K562 (cell line): Measurements from ENCODE around the gene SLC25A45. TPM values are rescaled to one million over a fixed set of nuclear protein-coding genes. Genes with fewer than 3 reads are reported as not detected.

Experiments
- CC2D1A ChIP-seq: fragments of 450-650 bp; IDR thresholded peaks from 2 replicates; pipeline ENCODE4 v1.6.1; 2017; ENCODE audit warnings: mild to moderate bottlenecking
- CTBP1 ChIP-seq: fragments of 450-650 bp; IDR thresholded peaks from 2 replicates; pipeline ENCODE4 v1.6.1; 2016; ENCODE audit warnings: borderline replicate concordance
- DMBX1 ChIP-seq: fragments of 250-450 bp; sonication (Bioruptor Pico); IDR thresholded peaks from 2 replicates; pipeline ENCODE4 v1.8.0; 2022; ENCODE audit warnings: inconsistent platforms, mild to moderate bottlenecking, moderate library complexity, borderline replicate concordance
- DNMT1 ChIP-seq: fragments of 450-650 bp; IDR thresholded peaks from 2 replicates; pipeline ENCODE4 v1.6.1; 2016; ENCODE audit warnings: antibody characterized with exemption, mild to moderate bottlenecking
- E2F3 ChIP-seq: fragments of 250-450 bp; sonication (Bioruptor Pico); IDR thresholded peaks from 2 replicates; pipeline ENCODE4 v1.4.0; 2020; ENCODE audit warnings: mild to moderate bottlenecking
- HLTF ChIP-seq: fragments of 450-650 bp; IDR thresholded peaks from 2 replicates; pipeline ENCODE4 v1.6.1; 2016
- MAZ ChIP-seq, 2 experiments: fragments of 450-650 bp in 1 of 2; sonication (generic) in 1 of 2; formaldehyde crosslinking; IDR thresholded peaks in 1 of 2; conservative IDR thresholded peaks in 1 of 2; 2 replicates each; pipeline versions ENCODE4 v1.4.0 to v1.5.0; 2020; ENCODE audit warnings: mild to moderate bottlenecking in 1 of 2, missing genetic modification reagents in 1 of 2
- NONO ChIP-seq, 2 experiments: fragments of 200-400 bp in 1 of 2; fragments of 450-650 bp in 1 of 2; formaldehyde crosslinking in 1 of 2; IDR thresholded peaks; 2 replicates each; pipeline ENCODE4 v1.6.1; 2017; ENCODE audit warnings: low read depth in 2 of 2, mild to moderate bottlenecking in 2 of 2, moderate library complexity in 2 of 2, low read length in 1 of 2
- PRMT5 ChIP-seq: sonication (generic); formaldehyde crosslinking; IDR thresholded peaks from 2 replicates; pipeline ENCODE4 v1.5.0; 2020; ENCODE audit warnings: missing genetic modification reagents
- RAD51 ChIP-seq: fragments of 450-650 bp; IDR thresholded peaks from 2 replicates; pipeline ENCODE4 v1.7.1; 2016; ENCODE audit warnings: low read depth, mild to moderate bottlenecking, borderline replicate concordance
- RBM14 ChIP-seq: fragments of 200-400 bp; formaldehyde crosslinking; IDR thresholded peaks from 2 replicates; pipeline ENCODE4 v1.6.1; 2018; ENCODE audit warnings: low read depth, mild to moderate bottlenecking, low read length, moderate library complexity, borderline replicate concordance; ENCODE audit not compliant: insufficient read depth
- RFX1 ChIP-seq: fragments of 450-650 bp; IDR thresholded peaks from 2 replicates; pipeline ENCODE4 v1.6.1; 2016; ENCODE audit warnings: mild to moderate bottlenecking, moderate library complexity
- RFX7 ChIP-seq: fragments of 250-450 bp; sonication (Bioruptor Pico); IDR thresholded peaks from 2 replicates; pipeline ENCODE4 v1.5.1; 2021; ENCODE audit warnings: mild to moderate bottlenecking
- RUNX1 ChIP-seq: sonication (generic); IDR thresholded peaks from 2 replicates; pipeline ENCODE4 v1.6.1; 2016; ENCODE audit warnings: antibody characterized with exemption, low read depth
- SLC30A9 ChIP-seq: fragments of 250-450 bp; sonication (Bioruptor Pico); IDR thresholded peaks from 2 replicates; pipeline ENCODE4 v1.8.0; 2022; ENCODE audit warnings: mild to moderate bottlenecking, moderate library complexity
- STAG1 ChIP-seq: sonication (generic); formaldehyde crosslinking; IDR thresholded peaks from 2 replicates; pipeline ENCODE4 v1.5.0; 2020; ENCODE audit warnings: missing genetic modification reagents, borderline replicate concordance
- TRIM24 ChIP-seq, 2 experiments: fragments of 450-650 bp; IDR thresholded peaks; 2 replicates each; pipeline ENCODE4 v1.6.1; 2016
- TRIM28 ChIP-seq: fragments of 450-650 bp; IDR thresholded peaks from 2 replicates; pipeline ENCODE4 v1.6.1; 2017
- ZFP1 ChIP-seq: fragments of 450-650 bp; formaldehyde crosslinking; IDR thresholded peaks from 2 replicates; pipeline ENCODE4 v1.4.0; 2020; ENCODE audit warnings: mild to moderate bottlenecking, mixed read lengths
- ZNF143 ChIP-seq: sonication (generic); formaldehyde crosslinking; IDR thresholded peaks from 2 replicates; pipeline ENCODE4 v1.9.0; 2022; ENCODE audit warnings: mild to moderate bottlenecking, missing genetic modification reagents
- ZNF224 ChIP-seq: sonication (generic); formaldehyde crosslinking; IDR thresholded peaks from 2 replicates; pipeline ENCODE4 v1.8.0; 2022; ENCODE audit warnings: mild to moderate bottlenecking, missing genetic modification reagents
- ZNF316 ChIP-seq: fragments of 450-650 bp; IDR thresholded peaks from 2 replicates; pipeline ENCODE4 v1.6.1; 2016
- ZNF347 ChIP-seq: fragments of 450-650 bp; formaldehyde crosslinking; IDR thresholded peaks from 2 replicates; pipeline ENCODE4 v1.4.0; 2020; ENCODE audit warnings: low read depth, mild to moderate bottlenecking, moderate library complexity
- ZNF408 ChIP-seq: fragments of 250-450 bp; sonication (Bioruptor Pico); IDR thresholded peaks from 2 replicates; pipeline ENCODE4 v1.4.0; 2020; ENCODE audit warnings: low read depth, mild to moderate bottlenecking, moderate library complexity
- ZNF79 ChIP-seq: fragments of 250-450 bp; sonication (Bioruptor Pico); IDR thresholded peaks from 2 replicates; pipeline ENCODE4 v1.4.0; 2020; ENCODE audit warnings: low read depth, mild to moderate bottlenecking, moderate library complexity
- polyA plus RNA-seq, 8 experiments: library from polyadenylated mRNA; depleted of rRNA in 4 of 8; stranded (reverse) in 5 of 8; unstranded in 3 of 8; fragments of >200 nt; fragmentation: Nextera tagmentation in 2 of 8; fragmentation: Illumina TruSeq in 1 of 8; extraction: Ambion mirVana in 2 of 8; extraction: Trizol in 1 of 8; gene quantifications; 2 replicates each; pipeline versions ENCODE4 v1.2.1 to v1.2.3, GENCODE V29; 2011 to 2014; ENCODE audit warnings: inconsistent platforms in 1 of 8, missing spikeins in 1 of 8
- total RNA-seq, 7 experiments: library from RNA; depleted of rRNA in 6 of 7; stranded (reverse); fragments of >200 nt in 6 of 7; fragmentation: Illumina TruSeq in 2 of 7; extraction: Trizol in 2 of 7; gene quantifications; 2 replicates each; pipeline versions ENCODE4 v1.2.1 to v1.2.3, GENCODE V29; 2011 to 2021; ENCODE audit warnings: low replicate concordance in 1 of 7
- TF ChIP-seq, protein P1 (sequence below): sonication (generic); formaldehyde crosslinking; IDR thresholded peaks from 2 replicates; pipeline ENCODE4 v1.8.0; 2022; ENCODE audit warnings: mild to moderate bottlenecking, missing genetic modification reagents
- TF ChIP-seq, protein P2 (sequence below): sonication (generic); formaldehyde crosslinking; IDR thresholded peaks from 2 replicates; pipeline ENCODE4 v1.8.0; 2022; ENCODE audit warnings: mild to moderate bottlenecking, low read depth, missing genetic modification reagents
- TF ChIP-seq, protein P3 (sequence below), 2 experiments: fragments of 200-800 bp in 1 of 2; sonication (Bioruptor generic) in 1 of 2; sonication (generic) in 1 of 2; formaldehyde crosslinking in 1 of 2; IDR thresholded peaks in 1 of 2; conservative IDR thresholded peaks in 1 of 2; 2 replicates each; pipeline versions ENCODE4 v1.5.0 to v1.6.1; 2016 to 2020; ENCODE audit warnings: missing compliant biosample characterization in 1 of 2, missing genetic modification characterization in 1 of 2, missing genetic modification reagents in 1 of 2

Gene SLC25A45
- total and polyA plus RNA-seq, 9 of the 15 experiments (the other 6 are each of a cell fraction or from before 2014, with no cell fraction given) = 0.15 to 2.3 (median 0.68) TPM

DNA sequence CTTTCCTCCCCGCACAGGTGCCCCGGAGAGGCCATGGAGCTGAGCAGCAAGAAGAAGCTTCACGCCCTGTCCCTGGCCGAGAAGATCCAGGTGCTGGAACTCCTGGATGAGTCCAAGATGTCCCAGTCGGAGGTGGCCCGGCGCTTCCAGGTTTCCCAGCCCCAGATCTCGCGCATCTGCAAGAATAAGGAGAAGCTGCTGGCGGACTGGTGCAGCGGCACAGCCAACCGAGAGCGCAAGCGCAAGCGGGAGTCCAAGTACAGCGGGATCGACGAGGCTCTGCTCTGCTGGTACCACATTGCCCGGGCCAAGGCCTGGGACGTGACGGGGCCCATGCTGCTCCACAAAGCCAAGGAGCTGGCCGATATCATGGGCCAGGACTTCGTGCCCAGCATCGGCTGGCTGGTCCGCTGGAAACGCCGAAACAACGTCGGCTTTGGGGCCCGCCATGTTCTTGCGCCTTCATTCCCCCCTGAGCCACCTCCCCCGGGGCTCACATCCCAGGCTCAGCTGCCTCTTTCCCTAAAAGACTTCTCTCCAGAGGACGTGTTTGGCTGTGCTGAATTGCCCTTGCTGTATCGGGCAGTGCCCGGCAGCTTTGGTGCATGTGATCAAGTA is 26.6 kb downstream of the SLC25A45 start (continued):
- TF ChIP-seq DMBX1 = no peak
- TF ChIP-seq HLTF = no peak
- TF ChIP-seq ZNF224 (CRISPR knock-in tag) = no peak
- TF ChIP-seq TRIM28 = no peak
- TF ChIP-seq ZFP1 (CRISPR knock-in tag) = no peak
- TF ChIP-seq ZNF143 (CRISPR knock-in tag) = no peak
- 0 out of 2 replicates have a peak, but pooled peaks have one; percentile 37 for TF ChIP-seq RBM14
- TF ChIP-seq ZNF347 (CRISPR knock-in tag) = no peak
- no peak for TF ChIP-seq ZNF79 (CRISPR knock-in tag)
- peak; percentile 31; the same call in 1 of the 2 replicates for TF ChIP-seq CTBP1
- no peak for TF ChIP-seq RFX7 (CRISPR knock-in tag)
- no peak for TF ChIP-seq NONO (IDR thresholded peaks at IDR 0.05; ENCODE audit: low read depth in 2 of 2, low read length in 1 of 2)
- TF ChIP-seq DNMT1 = no peak
- TF ChIP-seq MAZ (CRISPR knock-in tag; conservative IDR thresholded peaks at IDR 0.05 in 1 of 2, IDR thresholded peaks at IDR 0.05 in 1 of 2) = peak in 1 of 2 experiments; percentile 21; a peak in 1 of 4 replicates
- no peak for TF ChIP-seq RFX1
- TF ChIP-seq ZNF316 = no peak
- no peak for TF ChIP-seq ZNF408 (CRISPR knock-in tag)
- no peak for TF ChIP-seq SLC30A9 (CRISPR knock-in tag)
- TF ChIP-seq, protein P1, sequence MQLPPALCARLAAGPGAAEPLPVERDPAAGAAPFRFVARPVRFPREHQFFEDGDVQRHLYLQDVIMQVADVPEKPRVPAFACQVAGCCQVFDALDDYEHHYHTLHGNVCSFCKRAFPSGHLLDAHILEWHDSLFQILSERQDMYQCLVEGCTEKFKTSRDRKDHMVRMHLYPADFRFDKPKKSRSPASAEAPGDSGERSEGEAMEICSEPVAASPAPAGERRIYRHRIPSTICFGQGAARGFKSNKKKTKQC (CRISPR knock-in tag) = 0 out of 2 replicates have a peak, but pooled peaks have one; percentile 51
- TF ChIP-seq, protein P2, sequence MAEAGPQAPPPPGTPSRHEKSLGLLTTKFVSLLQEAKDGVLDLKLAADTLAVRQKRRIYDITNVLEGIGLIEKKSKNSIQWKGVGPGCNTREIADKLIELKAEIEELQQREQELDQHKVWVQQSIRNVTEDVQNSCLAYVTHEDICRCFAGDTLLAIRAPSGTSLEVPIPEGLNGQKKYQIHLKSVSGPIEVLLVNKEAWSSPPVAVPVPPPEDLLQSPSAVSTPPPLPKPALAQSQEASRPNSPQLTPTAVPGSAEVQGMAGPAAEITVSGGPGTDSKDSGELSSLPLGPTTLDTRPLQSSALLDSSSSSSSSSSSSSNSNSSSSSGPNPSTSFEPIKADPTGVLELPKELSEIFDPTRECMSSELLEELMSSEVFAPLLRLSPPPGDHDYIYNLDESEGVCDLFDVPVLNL (CRISPR knock-in tag) = no peak
- TF ChIP-seq RUNX1 = no peak
- TF ChIP-seq RAD51 = no peak
- TF ChIP-seq, protein P3, sequence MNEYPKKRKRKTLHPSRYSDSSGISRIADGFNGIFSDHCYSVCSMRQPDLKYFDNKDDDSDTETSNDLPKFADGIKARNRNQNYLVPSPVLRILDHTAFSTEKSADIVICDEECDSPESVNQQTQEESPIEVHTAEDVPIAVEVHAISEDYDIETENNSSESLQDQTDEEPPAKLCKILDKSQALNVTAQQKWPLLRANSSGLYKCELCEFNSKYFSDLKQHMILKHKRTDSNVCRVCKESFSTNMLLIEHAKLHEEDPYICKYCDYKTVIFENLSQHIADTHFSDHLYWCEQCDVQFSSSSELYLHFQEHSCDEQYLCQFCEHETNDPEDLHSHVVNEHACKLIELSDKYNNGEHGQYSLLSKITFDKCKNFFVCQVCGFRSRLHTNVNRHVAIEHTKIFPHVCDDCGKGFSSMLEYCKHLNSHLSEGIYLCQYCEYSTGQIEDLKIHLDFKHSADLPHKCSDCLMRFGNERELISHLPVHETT (CRISPR knock-in tag; conservative IDR thresholded peaks at IDR 0.05 in 1 of 2, IDR thresholded peaks at IDR 0.05 in 1 of 2) = no peak
- TF ChIP-seq STAG1 (CRISPR knock-in tag) = no peak
- no peak for TF ChIP-seq TRIM24 (IDR thresholded peaks at IDR 0.05)
- no peak for TF ChIP-seq CC2D1A
- no peak for TF ChIP-seq E2F3 (CRISPR knock-in tag)
- no peak for TF ChIP-seq PRMT5
